Stimulated activated naive CD8-positive, alpha-beta T cell treated with anti-CD3 and anti-CD28 coated beads, Interleukin-15, Interleukin-2, amounts not matched to agents 100 ng/mL and 50 ng/mL, for 24 hours (primary cell): ENCODE data around the gene PRR15L.

ENCODE experiments used
- H3K27ac Mint-ChIP-seq: one replicate; pipeline ENCODE4 v1.8.0; 2021; ENCODE audit warnings: mild to moderate bottlenecking, mixed read lengths
- H3K27me3 Mint-ChIP-seq: one replicate; pipeline ENCODE4 v1.8.0; 2021; ENCODE audit warnings: mixed read lengths
- H3K36me3 Mint-ChIP-seq: one replicate; pipeline ENCODE4 v1.8.0; 2021; ENCODE audit warnings: low read depth, mixed read lengths
- H3K4me1 Mint-ChIP-seq: one replicate; pipeline ENCODE4 v1.8.0; 2021; ENCODE audit warnings: low read depth, mixed read lengths
- H3K4me3 Mint-ChIP-seq: one replicate; pipeline ENCODE4 v1.8.0; 2021; ENCODE audit warnings: mild to moderate bottlenecking, mixed read lengths
- H3K9me3 Mint-ChIP-seq: one replicate; pipeline ENCODE4 v1.8.0; 2021; ENCODE audit warnings: mixed read lengths

Gene PRR15L

GRCh38 chr17:47956791-47957590 is 692 bp downstream of the PRR15L start:
- Mint-ChIP-seq H3K27ac (no peak overlapping the region), H3K4me1 (no peaks in the 10 kb centered on the region), H3K27me3 (no peaks in the 10 kb centered on the region), H3K4me3 (no peak overlapping the region), H3K36me3 (no peaks in the 10 kb centered on the region), H3K9me3 (no peaks in the 10 kb centered on the region)

- Mint-ChIP-seq H3K4me3 (no peak overlapping the region), H3K36me3 (no peaks in the 10 kb centered on the region), H3K27me3 (no peaks in the 10 kb centered on the region), H3K27ac (no peak overlapping the region), H3K4me1 (no peaks in the 10 kb centered on the region), H3K9me3 (no peaks in the 10 kb centered on the region)
Measured at GRCh38 chr17:47955497-47956461, 1.9 kb downstream of the PRR15L start.

GRCh38 chr17:47953909-47954308 is 3.8 kb downstream of the PRR15L start:
- no peak overlapping the region for H3K4me3 Mint-ChIP-seq
- no peaks in the 10 kb centered on the region for H3K27me3 Mint-ChIP-seq
- peaks cover 12% of the 10 kb centered on the region for H3K4me1 Mint-ChIP-seq
- peaks cover 4% of the 10 kb centered on the region for H3K36me3 Mint-ChIP-seq
- no peaks in the 10 kb centered on the region for H3K9me3 Mint-ChIP-seq
- H3K27ac Mint-ChIP-seq = no peak overlapping the region

- H3K27ac Mint-ChIP-seq = no peak overlapping the region
- H3K9me3 Mint-ChIP-seq = no peaks in the 10 kb centered on the region
- no peak overlapping the region for H3K4me3 Mint-ChIP-seq
- no peaks in the 10 kb centered on the region for H3K27me3 Mint-ChIP-seq
- H3K36me3 Mint-ChIP-seq = peaks cover 10% of the 10 kb centered on the region
- peaks cover 14% of the 10 kb centered on the region for H3K4me1 Mint-ChIP-seq
Measured at GRCh38 chr17:47952171-47953021, 5.3 kb downstream of the PRR15L start.

- H3K4me3 Mint-ChIP-seq = no peak overlapping the region
- H3K27me3 Mint-ChIP-seq = no peaks in the 10 kb centered on the region
- no peaks in the 10 kb centered on the region for H3K9me3 Mint-ChIP-seq
- peaks cover 10% of the 10 kb centered on the region for H3K36me3 Mint-ChIP-seq
- no peak overlapping the region for H3K27ac Mint-ChIP-seq
- peaks cover 32% of the 10 kb centered on the region for H3K4me1 Mint-ChIP-seq
Measured at GRCh38 chr17:47950448-47950847, 7.2 kb downstream of the PRR15L start.

GRCh38 chr17:47949946-47950345 is 7.7 kb downstream of the PRR15L start:
- H3K9me3 Mint-ChIP-seq = no peaks in the 10 kb centered on the region
- peaks cover 15% of the 10 kb centered on the region for H3K36me3 Mint-ChIP-seq
- no peaks in the 10 kb centered on the region for H3K27me3 Mint-ChIP-seq
- no peak overlapping the region for H3K27ac Mint-ChIP-seq
- no peak overlapping the region for H3K4me3 Mint-ChIP-seq
- H3K4me1 Mint-ChIP-seq = peaks cover 37% of the 10 kb centered on the region

GRCh38 chr17:47949197-47949759 is 8.4 kb downstream of the PRR15L start:
- Mint-ChIP-seq H3K9me3 (no peaks in the 10 kb centered on the region), H3K36me3 (peaks cover 19% of the 10 kb centered on the region), H3K4me1 (peaks cover 44% of the 10 kb centered on the region), H3K4me3 (no peak overlapping the region), H3K27ac (peak overlapping the region; percentile 69), H3K27me3 (no peaks in the 10 kb centered on the region)

- H3K4me3 Mint-ChIP-seq = no peak overlapping the region
- H3K4me1 Mint-ChIP-seq = peaks cover 46% of the 10 kb centered on the region
- H3K27me3 Mint-ChIP-seq = no peaks in the 10 kb centered on the region
- H3K9me3 Mint-ChIP-seq = no peaks in the 10 kb centered on the region
- peaks cover 19% of the 10 kb centered on the region for H3K36me3 Mint-ChIP-seq
- no peak overlapping the region for H3K27ac Mint-ChIP-seq
Measured at GRCh38 chr17:47948706-47949196, 8.9 kb downstream of the PRR15L start.

- Mint-ChIP-seq H3K9me3 (no peaks in the 10 kb centered on the region), H3K4me1 (peaks cover 63% of the 10 kb centered on the region), H3K27me3 (no peaks in the 10 kb centered on the region), H3K4me3 (no peak overlapping the region), H3K36me3 (peaks cover 19% of the 10 kb centered on the region), H3K27ac (no peak overlapping the region)
Measured at GRCh38 chr17:47946929-47947397, 10.7 kb downstream of the PRR15L start.

- Mint-ChIP-seq H3K9me3 (no peaks in the 10 kb centered on the region), H3K27ac (no peak overlapping the region), H3K4me3 (no peak overlapping the region), H3K4me1 (peaks cover 66% of the 10 kb centered on the region), H3K36me3 (peaks cover 19% of the 10 kb centered on the region), H3K27me3 (no peaks in the 10 kb centered on the region)
Measured at GRCh38 chr17:47946516-47946915, 11.2 kb downstream of the PRR15L start.

- peak overlapping the region; percentile 17 for H3K27ac Mint-ChIP-seq
- peaks cover 73% of the 10 kb centered on the region for H3K4me1 Mint-ChIP-seq
- peak overlapping the region; percentile 17 for H3K4me3 Mint-ChIP-seq
- no peaks in the 10 kb centered on the region for H3K27me3 Mint-ChIP-seq
- peaks cover 4% of the 10 kb centered on the region for H3K9me3 Mint-ChIP-seq
- H3K36me3 Mint-ChIP-seq = peaks cover 25% of the 10 kb centered on the region
Measured at GRCh38 chr17:47945529-47946508, 11.9 kb downstream of the PRR15L start.

- Mint-ChIP-seq H3K27me3 (no peaks in the 10 kb centered on the region), H3K36me3 (peaks cover 26% of the 10 kb centered on the region), H3K4me3 (peak overlapping the region; percentile 17), H3K9me3 (peaks cover 5% of the 10 kb centered on the region), H3K27ac (peak overlapping the region; percentile 54), H3K4me1 (peaks cover 79% of the 10 kb centered on the region)
Measured at GRCh38 chr17:47945080-47945479, 12.6 kb downstream of the PRR15L start.

GRCh38 chr17:47942568-47942967 is 15.1 kb downstream of the PRR15L start:
- peak overlapping the region; percentile 96 for H3K27ac Mint-ChIP-seq

More at GRCh38 chr17:47942568-47942967, 15.1 kb downstream of the PRR15L start:
- peak overlapping the region; percentile 90 for H3K4me3 Mint-ChIP-seq
- H3K9me3 Mint-ChIP-seq = peaks cover 5% of the 10 kb centered on the region
- peaks cover 16% of the 10 kb centered on the region for H3K36me3 Mint-ChIP-seq
- H3K4me1 Mint-ChIP-seq = peaks cover 78% of the 10 kb centered on the region
- H3K27me3 Mint-ChIP-seq = no peaks in the 10 kb centered on the region
